Left forelimb (tissue), 1 donor: ENCODE measurements around the gene VPS9D1.
"Not testable (repeated sequence)": the region's sequence is repeated elsewhere in the genome, so short reads cannot be mapped to it uniquely, and the experiment has no call there.

Source experiments
- DNase-seq: peaks from one replicate; pipeline ENCODE4 v3.0.0-alpha.2; 2018; ENCODE audit warnings: low spot score

Gene VPS9D1

GRCh38 chr16:89693931-89694783, 26.5 kb downstream of the VPS9D1 start:
- DNase-seq, result peak; percentile 59

DNA sequence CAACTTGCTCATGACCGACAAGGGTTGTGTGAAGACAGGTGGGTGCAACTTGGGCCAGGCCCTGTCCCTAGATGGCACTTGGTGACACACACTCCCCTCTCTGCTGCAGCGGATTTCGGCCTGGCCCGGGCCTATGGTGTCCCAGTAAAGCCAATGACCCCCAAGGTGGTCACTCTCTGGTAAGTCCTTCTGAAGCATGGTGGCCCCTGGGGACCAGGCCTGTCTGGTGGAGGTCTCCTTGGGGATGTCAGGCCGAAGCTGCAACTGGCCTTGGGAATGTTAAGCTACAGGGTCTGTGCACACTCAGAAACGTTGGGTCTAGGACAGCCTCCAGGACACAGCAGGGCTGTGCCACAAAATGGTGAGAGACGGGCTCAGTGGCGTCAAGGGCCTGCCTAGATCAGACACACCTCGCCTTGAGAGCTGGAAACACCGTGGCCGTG, 27.4 kb downstream of the VPS9D1 start:
- DNase-seq, result peak; percentile 50

GRCh38 chr16:89691986-89692569, 28.6 kb downstream of the VPS9D1 start:
- no peak for DNase-seq

DNA sequence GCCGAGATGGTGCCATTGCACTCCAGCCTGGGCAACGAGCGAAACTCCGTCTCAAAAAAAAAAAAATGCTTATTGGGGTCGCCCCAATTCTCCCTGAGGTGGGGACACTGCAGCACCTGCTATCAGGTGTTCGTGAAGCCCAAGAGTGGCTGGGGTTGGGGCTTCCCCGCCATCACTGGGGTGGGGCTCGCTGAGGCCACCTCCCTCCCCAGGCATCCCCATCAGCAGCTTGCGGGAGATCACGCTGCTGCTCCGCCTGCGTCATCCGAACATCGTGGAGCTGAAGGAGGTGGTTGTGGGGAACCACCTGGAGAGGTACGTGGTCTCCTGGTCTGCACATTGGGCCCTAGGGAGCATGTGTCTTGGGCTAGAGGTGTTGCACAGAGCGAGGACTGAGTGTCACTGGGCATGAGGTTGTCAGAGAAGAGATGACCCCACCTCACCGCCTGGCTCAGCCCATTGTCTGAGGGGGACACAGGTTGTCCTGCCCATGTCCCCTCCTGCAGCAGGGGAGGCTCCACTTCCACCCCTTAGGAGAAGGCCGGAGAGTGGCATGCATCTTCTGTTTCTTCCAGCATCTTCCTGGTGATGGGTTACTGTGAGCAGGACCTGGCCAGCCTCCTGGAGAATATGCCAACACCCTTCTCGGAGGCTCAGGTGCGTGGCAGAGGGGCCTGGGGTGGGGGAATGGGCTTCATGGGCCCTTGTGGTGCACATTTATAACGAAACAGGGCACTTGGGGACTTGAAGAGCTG, 29.3 kb downstream of the VPS9D1 start:
- no peak for DNase-seq

DNA sequence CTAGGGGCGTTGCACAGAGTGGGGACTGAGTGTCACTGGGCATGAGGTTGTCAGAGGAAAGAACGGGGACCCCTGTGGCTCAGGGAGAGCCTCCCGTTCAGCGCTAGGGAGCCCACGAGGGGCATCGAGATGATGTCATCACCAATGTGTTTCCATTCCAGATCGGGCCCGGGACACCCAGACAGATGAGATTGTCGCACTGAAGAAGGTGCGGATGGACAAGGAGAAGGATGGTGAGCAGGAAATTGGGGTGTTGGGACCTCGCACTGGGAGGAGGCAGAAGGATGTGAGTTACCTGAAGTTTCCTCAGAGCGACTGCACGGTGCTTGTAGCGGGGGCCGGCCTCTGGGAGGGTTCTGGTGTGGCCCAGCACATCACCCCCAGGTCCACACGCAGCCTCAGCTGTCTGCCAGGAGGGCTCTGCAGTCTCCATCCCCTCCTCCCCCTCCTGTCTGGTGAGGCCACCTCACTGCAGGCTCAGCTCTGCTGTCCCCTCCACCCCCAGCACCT, 30.3 kb downstream of the VPS9D1 start:
- DNase-seq, result no peak

- not testable (repeated sequence) for DNase-seq
Measured at GRCh38 chr16:89689621-89690020, 31.1 kb downstream of the VPS9D1 start.

DNA sequence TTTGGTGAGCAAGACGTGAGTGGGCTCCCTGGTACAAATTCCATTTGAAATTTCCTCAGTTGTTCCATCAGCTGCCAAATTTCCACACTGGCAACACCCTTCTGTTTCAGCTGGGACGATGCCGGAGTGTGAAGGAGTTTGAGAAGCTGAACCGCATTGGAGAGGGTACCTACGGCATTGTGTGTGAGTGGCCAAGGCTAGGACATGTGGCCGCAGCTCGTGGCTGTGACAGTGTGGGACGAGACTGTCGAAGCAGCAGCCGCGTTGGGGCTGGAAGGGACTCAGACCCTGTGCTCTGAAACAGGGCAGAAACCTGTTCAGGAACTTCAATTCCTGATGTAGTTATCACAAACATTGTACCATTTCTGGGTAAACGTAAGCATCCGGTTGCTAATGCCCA, 31.6 kb downstream of the VPS9D1 start:
- no peak for DNase-seq

DNA sequence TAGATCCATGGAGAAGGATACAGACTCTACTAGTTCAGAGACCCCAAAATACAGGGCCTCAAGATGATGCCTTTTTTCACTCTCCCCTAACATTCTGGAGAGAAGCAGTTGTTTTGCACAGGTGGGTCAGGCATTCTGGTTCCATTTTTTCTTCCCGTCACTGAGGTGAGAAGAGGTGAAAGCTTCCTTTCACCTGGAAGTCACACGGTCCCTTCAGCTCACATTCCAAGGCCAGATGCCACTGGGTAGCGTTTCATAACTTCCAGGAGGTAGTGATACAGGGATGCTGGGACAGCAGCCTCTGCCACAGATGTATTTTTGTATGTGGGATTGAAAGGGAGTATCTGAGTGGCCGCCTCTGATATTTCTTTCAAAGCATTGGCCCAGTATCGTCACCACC, 32.3 kb downstream of the VPS9D1 start:
- no peak for DNase-seq

DNA sequence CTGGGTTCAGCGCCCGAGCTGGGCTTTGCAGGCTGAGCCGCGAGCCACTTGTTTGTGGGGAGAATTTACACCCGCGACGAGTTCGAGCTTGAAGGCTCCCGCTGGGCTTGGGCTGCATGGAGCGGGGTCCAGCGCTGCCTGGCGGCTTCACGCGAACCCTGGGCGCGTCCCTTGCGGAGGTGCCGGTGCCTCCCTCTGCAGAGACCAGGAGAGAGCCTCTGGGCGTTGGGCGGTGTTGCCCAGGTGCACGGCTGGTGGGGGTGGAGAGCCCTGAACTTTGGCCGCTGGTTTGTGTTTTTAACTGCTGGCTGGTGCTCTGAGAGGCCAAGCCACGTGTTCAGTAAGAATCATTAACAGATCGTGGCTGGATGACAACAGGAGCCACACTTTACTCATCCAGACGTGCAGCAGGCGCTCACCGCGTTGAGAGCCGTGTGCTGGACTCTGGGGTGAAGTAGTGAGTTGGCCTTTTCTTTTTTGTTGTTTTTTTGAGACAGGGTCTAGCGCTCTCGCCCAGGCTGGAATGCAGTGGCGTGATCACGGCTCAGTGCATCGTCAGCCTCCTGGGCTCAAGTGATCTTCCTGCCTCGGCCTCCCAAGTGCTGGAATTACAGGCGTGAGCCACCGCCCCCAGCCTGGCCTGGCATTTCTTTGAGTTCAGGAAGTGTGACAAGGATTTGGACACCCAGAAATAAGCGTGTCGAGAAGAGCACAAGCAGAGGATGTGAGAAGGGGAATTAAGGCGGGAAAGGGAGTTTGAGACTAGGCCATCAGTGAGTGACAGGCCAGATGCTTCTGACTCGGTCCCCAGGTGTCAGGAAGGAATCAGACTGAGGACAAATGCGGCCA, 33.4 kb downstream of the VPS9D1 start:
- DNase-seq, result no peak

DNA sequence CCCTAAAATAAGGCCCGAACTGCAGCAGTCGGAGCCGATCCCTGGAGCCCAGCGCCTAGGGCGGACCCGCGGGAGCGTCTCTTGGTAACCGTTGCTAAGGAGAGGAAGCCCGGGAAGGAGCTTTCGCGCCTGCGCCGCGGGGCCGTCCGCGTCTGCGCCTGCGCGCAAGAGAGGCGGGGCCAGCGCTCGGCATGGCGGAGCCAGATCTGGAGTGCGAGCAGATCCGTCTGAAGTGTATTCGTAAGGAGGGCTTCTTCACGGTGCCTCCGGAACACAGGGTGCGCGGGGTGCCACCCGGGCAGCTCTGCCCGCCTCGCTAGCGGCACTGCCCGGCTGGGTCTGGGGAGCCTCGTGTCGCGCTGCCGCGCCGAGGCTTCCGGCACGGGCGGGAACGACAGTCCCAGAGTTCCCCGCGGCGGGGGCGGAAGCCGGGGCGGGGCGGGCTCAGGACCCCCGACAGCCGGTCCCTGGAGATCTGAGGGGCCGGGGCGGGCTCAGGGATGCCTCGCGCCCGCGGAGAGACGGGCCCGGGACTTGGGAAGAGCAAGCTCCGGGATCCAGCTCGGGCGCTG, 34.1 kb downstream of the VPS9D1 start, which contains the start of gene CDK10:
TSS of gene CDK10 (plus strand) at position 170 of the 572 bp plus-strand sequence. CDS start at position 192, 22 bp downstream.
- peak; percentile 97 for DNase-seq

DNA sequence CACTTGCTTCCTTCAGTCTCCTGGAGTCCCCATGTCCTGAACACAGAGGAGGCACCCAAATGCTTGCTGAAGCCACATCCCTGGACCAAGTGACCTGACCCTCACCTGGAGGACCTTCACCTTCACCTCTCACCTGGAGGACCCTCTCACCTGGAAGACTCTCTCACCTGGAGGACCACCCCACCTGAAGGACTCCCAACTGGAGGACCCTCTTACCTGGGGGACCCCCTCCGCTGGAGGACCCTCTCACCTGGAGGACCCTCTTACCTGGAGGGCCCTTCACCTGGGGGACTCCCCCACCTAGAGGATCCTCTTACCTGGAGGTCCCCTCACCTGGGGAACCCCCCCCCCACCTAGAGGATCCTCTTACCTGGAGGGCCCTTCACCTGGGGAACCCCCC, 34.8 kb downstream of the VPS9D1 start:
- DNase-seq, result no peak

- DNase-seq, result no peak
Measured at GRCh38 chr16:89678258-89678657, 42.4 kb downstream of the VPS9D1 start.

GRCh38 chr16:89672177-89672941, 48.3 kb downstream of the VPS9D1 start:
- no peak for DNase-seq

DNA sequence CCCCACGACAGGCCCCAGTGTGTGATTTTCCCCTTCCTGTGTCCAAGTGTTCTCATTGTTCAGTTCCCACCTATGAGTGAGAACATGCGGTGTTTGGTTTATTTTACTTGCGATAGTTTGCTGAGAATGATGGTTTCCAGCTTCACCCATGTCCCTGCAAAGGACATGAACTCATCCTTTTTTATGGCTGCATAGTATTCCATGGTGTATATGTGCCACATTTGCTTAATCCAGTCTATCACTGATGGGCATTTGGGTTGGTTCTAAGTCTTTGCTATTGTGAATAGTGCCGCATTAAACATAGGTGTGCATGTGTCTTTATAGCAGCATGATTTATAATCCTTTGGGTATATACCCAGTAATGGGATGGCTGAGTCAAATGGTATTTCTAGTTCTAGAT, 49.1 kb downstream of the VPS9D1 start:
- not testable (repeated sequence) for DNase-seq

DNA sequence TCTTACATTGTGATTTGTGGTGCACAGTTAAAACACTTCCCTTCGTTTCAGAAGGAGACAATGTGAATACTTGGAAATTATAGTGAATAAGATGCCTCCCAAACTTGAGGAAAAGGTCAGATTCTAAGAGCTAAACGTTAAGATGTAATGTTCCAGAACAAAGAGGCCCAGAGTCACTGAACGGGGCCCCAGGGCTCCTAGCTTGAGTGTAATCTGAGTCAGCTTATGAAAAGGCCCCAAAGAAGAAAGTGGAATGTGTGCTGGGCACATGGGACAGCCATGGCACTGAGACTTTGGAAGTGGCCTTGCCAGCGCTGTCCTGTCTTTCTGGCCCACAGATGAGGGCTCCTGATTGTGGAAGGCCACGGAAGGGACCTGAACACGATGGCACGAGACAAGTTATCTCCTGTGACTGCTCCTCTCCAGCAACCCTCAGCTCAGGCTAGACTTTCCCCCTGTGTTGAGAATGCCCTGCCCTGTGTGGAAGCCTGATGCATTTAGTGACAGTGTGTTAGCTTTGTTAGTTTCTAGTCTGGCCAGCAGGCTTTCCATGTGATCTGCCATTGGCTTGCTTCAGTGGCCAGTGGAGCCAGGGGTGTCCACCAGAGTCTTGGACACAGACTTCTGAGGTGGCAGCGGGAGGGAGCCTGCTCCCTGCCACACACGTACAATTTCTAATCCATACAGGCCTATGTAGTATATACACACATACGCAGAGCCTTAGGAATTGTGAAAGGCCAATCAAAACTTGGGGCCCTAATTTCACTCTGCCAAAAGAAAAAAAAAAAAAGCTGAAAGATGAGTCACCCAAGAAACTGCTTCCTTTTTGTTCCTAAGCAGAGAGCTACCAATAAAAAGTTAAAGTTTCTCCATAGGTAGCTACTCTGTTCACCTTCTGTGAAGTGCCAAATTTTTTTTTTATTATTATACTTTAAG, 49.9 kb downstream of the VPS9D1 start:
- DNase-seq, result no peak

DNA sequence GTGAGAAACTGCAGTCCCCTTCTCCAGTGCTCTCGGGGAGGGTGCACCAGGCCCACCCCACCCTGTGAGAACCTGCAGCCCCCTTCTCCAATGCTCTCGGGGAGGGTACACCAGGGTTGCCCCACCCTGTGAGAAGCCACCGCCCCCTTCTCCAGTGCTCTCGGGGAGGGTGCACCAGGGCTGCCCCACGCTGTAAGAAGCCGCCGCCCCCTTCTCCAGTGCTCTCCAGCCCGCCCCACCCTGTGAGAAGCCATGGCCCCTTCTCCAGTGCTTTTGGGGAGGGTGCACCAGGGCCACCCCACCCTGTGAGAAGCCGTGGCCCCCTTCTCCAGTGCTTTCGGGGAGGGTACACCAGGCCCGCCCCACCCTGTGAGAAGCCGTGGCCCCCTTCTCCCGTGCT, 50.9 kb downstream of the VPS9D1 start:
- DNase-seq, result no peak

DNA sequence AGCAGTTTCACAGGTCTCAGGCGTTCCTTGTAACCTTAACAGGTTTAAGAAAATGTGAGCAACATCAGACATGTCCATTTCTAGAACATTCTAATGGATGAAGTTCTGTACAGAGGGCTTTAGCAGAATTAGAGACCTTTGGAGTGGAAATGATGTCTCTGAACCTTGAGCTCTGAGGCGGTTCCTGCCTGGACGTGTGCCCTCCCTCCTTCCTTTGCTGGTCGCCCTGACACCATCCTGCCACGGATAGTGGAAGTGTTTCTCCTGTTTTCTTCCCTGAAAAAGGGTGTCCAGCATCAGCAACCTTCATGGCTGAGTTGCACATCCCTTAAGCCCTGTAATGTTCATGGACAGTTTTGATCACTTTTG, 51.9 kb downstream of the VPS9D1 start:
- no peak for DNase-seq

- DNase-seq, result no peak
Measured at GRCh38 chr16:89667633-89668032, 53.1 kb downstream of the VPS9D1 start.

DNA sequence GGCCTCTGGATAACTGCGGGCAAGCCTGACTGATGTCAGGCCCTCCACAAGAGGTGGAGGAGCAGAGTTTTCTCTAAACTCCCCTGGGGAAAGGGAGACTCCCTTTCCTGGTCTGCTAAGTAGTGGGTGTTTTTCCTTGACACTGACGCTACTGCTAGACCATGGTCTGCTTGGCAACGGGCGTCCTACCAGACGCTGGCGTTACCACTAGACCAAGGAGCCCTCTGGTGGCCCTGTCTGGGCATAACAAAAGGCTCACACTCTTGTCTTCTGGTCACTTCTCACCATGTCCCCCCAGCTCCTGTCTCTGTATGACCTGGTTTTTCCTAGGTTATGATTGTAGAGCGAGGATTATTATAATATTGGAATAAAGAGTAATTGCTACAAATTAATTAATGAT, 53.7 kb downstream of the VPS9D1 start:
- not testable (repeated sequence) for DNase-seq
